Hematopoietic multipotent progenitor cell treated with erythropoietin and hydrocortisone succinate and interleukin-3 and kit ligand, for 15 days (in vitro differentiated cells): ENCODE measurements around the gene PGAM1.
"Not testable (repeated sequence)": the region's sequence is repeated elsewhere in the genome, so short reads cannot be mapped to it uniquely, and the experiment has no call there.

Experiments
- DNase-seq: peaks from one replicate; pipeline ENCODE4 v3.0.0-alpha.2; 2015; ENCODE audit warnings: low spot score

PGAM1 gene

GRCh38 chr10:97459111-97459510, 33.1 kb downstream of the PGAM1 start:
- DNase-seq = no peak

GRCh38 chr10:97459933-97460332, 33.9 kb downstream of the PGAM1 start:
- DNase-seq = no peak

GRCh38 chr10:97462309-97462708, 36.3 kb downstream of the PGAM1 start:
- DNase-seq = no peak

GRCh38 chr10:97463363-97464132, 37.6 kb downstream of the PGAM1 start:
- peak; percentile 58 for DNase-seq

GRCh38 chr10:97464226-97464625, 38.2 kb downstream of the PGAM1 start:
- no peak for DNase-seq

GRCh38 chr10:97465982-97466381, 40.0 kb downstream of the PGAM1 start:
- DNase-seq = no peak

GRCh38 chr10:97466755-97467154, 40.8 kb downstream of the PGAM1 start:
- no peak for DNase-seq

GRCh38 chr10:97468162-97468561, 42.2 kb downstream of the PGAM1 start:
- no peak for DNase-seq

GRCh38 chr10:97468781-97469180, 42.8 kb downstream of the PGAM1 start:
- not testable (repeated sequence) for DNase-seq

- DNase-seq = no peak
These were observed 48.9 kb downstream of the PGAM1 start for GRCh38 chr10:97474918-97475317.

GRCh38 chr10:97475936-97476594, 50.1 kb downstream of the PGAM1 start:
- DNase-seq = no peak

GRCh38 chr10:97479410-97479809, 53.4 kb downstream of the PGAM1 start:
- DNase-seq = not testable (repeated sequence)

- no peak for DNase-seq
These were observed 53.9 kb downstream of the PGAM1 start for GRCh38 chr10:97479939-97480338.

GRCh38 chr10:97481071-97481470, 55.1 kb downstream of the PGAM1 start:
- no peak for DNase-seq

- no peak for DNase-seq
These were observed 56.4 kb downstream of the PGAM1 start for GRCh38 chr10:97482381-97482780.
